K562 (cell line): ENCODE measurements around the gene ARHGEF38. TPM values are rescaled to one million over a fixed set of nuclear protein-coding genes. Genes with fewer than 3 reads are reported as not detected.

Experiments used
- ATAC-seq: fragments of 200-7000 bp; cut with Tn5 transposase; 3 replicates; pipeline ENCODE4 v1.9.1; 2020; ENCODE audit warnings: moderate library complexity
- BruUV-seq: library from RNA; stranded (reverse); fragments of 400-500 nt; replicated peaks from 2 replicates; lab custom pipeline; 2021; lab: Mats Ljungman, UMichigan
- CTCF ChIA-PET: fragments of 300-600 bp; formaldehyde crosslinking; extraction: SDS; loops from one replicate; lab custom pipeline; 2021; ENCODE audit warnings: low intra/inter-chr PET ratio; lab: Yijun Ruan, JAX
- POLR2A ChIA-PET: fragments of 300-600, 350-650 bp; sonication (Branson Sonifier 250); formaldehyde crosslinking; extraction: SDS; loops from one replicate; lab custom pipeline; 2021; ENCODE audit warnings: antibody characterized with exemption, inconsistent platforms; lab: Yijun Ruan, JAX
- DNase-seq, 4 experiments: peaks; one replicate each; pipeline versions ENCODE4 v3.0.0 to v3.0.0-alpha.2; 2011 to 2018; ENCODE audit warnings: low spot score in 3 of 4, mixed read lengths in 3 of 4; ENCODE audit errors: extremely low read depth in 1 of 4
- FAIRE-seq: peaks from 2 replicates; lab custom pipeline; 2011; peaks lifted over from hg19 to GRCh38; lab: Jason Lieb, UNC
- H2AFZ ChIP-seq: 2 replicates; pipeline ENCODE4 v1.6.0; 2011; ENCODE audit warnings: low read depth, low read length, control low read depth, inconsistent platforms
- H3K27ac ChIP-seq: fragments of 200-600 bp; 3 replicates; pipeline ENCODE4 v1.8.0; 2011; ENCODE audit warnings: low read depth, mild to moderate bottlenecking, control low read depth, inconsistent platforms, low read length, moderate library complexity, mixed read lengths; ENCODE audit errors: extremely low read depth
- H3K27me3 ChIP-seq, 2 experiments: fragments of 300-600 bp in 1 of 2; 2 replicates in 1 of 2; 3 replicates in 1 of 2; pipeline versions ENCODE4 v1.6.0 to v1.8.0; 2011; ENCODE audit warnings: inconsistent platforms in 2 of 2, low read length in 2 of 2, mild to moderate bottlenecking in 1 of 2, mixed read lengths in 1 of 2, moderate library complexity in 1 of 2; ENCODE audit not compliant: control insufficient read depth in 2 of 2, insufficient read depth in 2 of 2
- H3K36me3 ChIP-seq: fragments of 300-600 bp; 3 replicates; pipeline ENCODE4 v1.8.0; 2011; ENCODE audit warnings: mild to moderate bottlenecking, low read length, inconsistent platforms; ENCODE audit not compliant: control insufficient read depth, insufficient read depth
- H3K4me1 ChIP-seq, 2 experiments: fragments of 200-600 bp in 1 of 2; replicated peaks in 1 of 2; 2 replicates in 1 of 2; 3 replicates in 1 of 2; pipeline versions ENCODE4 v1.5.1 to v1.8.0; 2011; ENCODE audit warnings: inconsistent platforms in 2 of 2, low read length in 2 of 2, mild to moderate bottlenecking in 1 of 2, mixed read lengths in 1 of 2, moderate library complexity in 1 of 2; ENCODE audit not compliant: control insufficient read depth in 2 of 2, insufficient read depth in 2 of 2
- H3K4me2 ChIP-seq: 2 replicates; pipeline ENCODE4 v1.6.1; 2011; ENCODE audit warnings: low read length, control low read depth, inconsistent platforms, mixed read lengths; ENCODE audit not compliant: insufficient read depth
- H3K4me3 ChIP-seq: fragments of 200-600 bp; sonication (generic), shearing (Covaris generic); 2 replicates; pipeline ENCODE4 v1.5.1; 2016; ENCODE audit warnings: control low read depth, inconsistent platforms
- H3K79me2 ChIP-seq: fragments of 200-600 bp; 3 replicates; pipeline ENCODE4 v1.8.0; 2011; ENCODE audit warnings: low read length, inconsistent platforms; ENCODE audit not compliant: control insufficient read depth, insufficient read depth
- H3K9ac ChIP-seq, 2 experiments: 2 replicates each; pipeline versions ENCODE4 v1.6.0 to v1.6.1; 2011; ENCODE audit warnings: low read depth in 2 of 2, low read length in 2 of 2, control low read depth in 1 of 2, inconsistent platforms in 1 of 2, mild to moderate bottlenecking in 1 of 2, mixed read lengths in 1 of 2; ENCODE audit not compliant: insufficient read depth in 1 of 2
- H3K9me1 ChIP-seq: one replicate; pipeline ENCODE4 v1.6.0; 2011; ENCODE audit warnings: inconsistent platforms, mild to moderate bottlenecking, low read length, moderate library complexity; ENCODE audit not compliant: control insufficient read depth, insufficient read depth
- H3K9me3 ChIP-seq: replicated peaks from 2 replicates; pipeline ENCODE4 v1.5.1; 2011; ENCODE audit warnings: low read depth, low read length, inconsistent platforms; ENCODE audit not compliant: control insufficient read depth, insufficient read depth
- H4K20me1 ChIP-seq: replicated peaks from 2 replicates; pipeline ENCODE4 v1.6.1; 2011; ENCODE audit warnings: low read length, inconsistent platforms, mixed read lengths; ENCODE audit not compliant: control insufficient read depth, insufficient read depth
- BRD4 ChIP-seq: fragments of 200-600 bp; sonication (generic); IDR thresholded peaks from 2 replicates; pipeline ENCODE4 v1.6.1; 2017; ENCODE audit warnings: inconsistent platforms
- BRF2 ChIP-seq: IDR thresholded peaks from 3 replicates; pipeline ENCODE4 v1.6.1; 2011; ENCODE audit warnings: borderline replicate concordance, mild to moderate bottlenecking; ENCODE audit not compliant: insufficient read length, insufficient read depth
- C11orf30 ChIP-seq: fragments of 450-650 bp; IDR thresholded peaks from 2 replicates; pipeline ENCODE4 v1.6.1; 2016; ENCODE audit warnings: low read depth, mild to moderate bottlenecking
- CHD4 ChIP-seq: fragments of 200-600 bp; sonication (generic); IDR thresholded peaks from 3 replicates; pipeline ENCODE4 v1.6.1; 2012; ENCODE audit warnings: low read depth, mild to moderate bottlenecking, mixed read lengths, low read length, inconsistent platforms; ENCODE audit not compliant: insufficient read depth, insufficient replicate concordance, poor library complexity, severe bottlenecking
- E2F1 ChIP-seq: sonication (generic); formaldehyde crosslinking; IDR thresholded peaks from 2 replicates; pipeline ENCODE4 v1.8.1; 2023; ENCODE audit warnings: mild to moderate bottlenecking, missing genetic modification reagents, moderate library complexity
- ELF2 ChIP-seq: fragments of 250-450 bp; sonication (Bioruptor Pico); IDR thresholded peaks from 2 replicates; pipeline ENCODE4 v1.5.0; 2021; ENCODE audit warnings: mild to moderate bottlenecking
- FOXM1 ChIP-seq, 2 experiments: fragments of 450-650 bp in 1 of 2; sonication (generic) in 1 of 2; formaldehyde crosslinking in 1 of 2; IDR thresholded peaks; 2 replicates each; pipeline versions ENCODE4 v1.6.1 to v1.9.0; 2017 to 2022; ENCODE audit warnings: low read depth in 2 of 2, mild to moderate bottlenecking in 2 of 2, missing genetic modification reagents in 1 of 2, moderate library complexity in 1 of 2
- FOXP4 ChIP-seq: sonication (generic); formaldehyde crosslinking; IDR thresholded peaks from 2 replicates; pipeline ENCODE4 v1.8.0; 2022; ENCODE audit warnings: mild to moderate bottlenecking, missing genetic modification reagents, borderline replicate concordance
- HDAC1 ChIP-seq, 2 experiments: fragments of 450-650 bp; IDR thresholded peaks; 2 replicates each; pipeline ENCODE4 v1.6.1; 2016 to 2017; ENCODE audit warnings: inconsistent platforms in 1 of 2, mild to moderate bottlenecking in 1 of 2, moderate library complexity in 1 of 2
- PKNOX1 ChIP-seq: fragments of 450-650 bp; IDR thresholded peaks from 2 replicates; pipeline ENCODE4 v1.6.1; 2016
- ZBTB33 ChIP-seq: sonication (generic); formaldehyde crosslinking; IDR thresholded peaks from 2 replicates; pipeline ENCODE4 v1.8.1; 2023; ENCODE audit warnings: mild to moderate bottlenecking, missing genetic modification reagents
- ZFP1 ChIP-seq: fragments of 450-650 bp; formaldehyde crosslinking; IDR thresholded peaks from 2 replicates; pipeline ENCODE4 v1.4.0; 2020; ENCODE audit warnings: mild to moderate bottlenecking, mixed read lengths
- WGBS: fragments of 100-300 bp; shearing (Covaris generic); methylation state at CpG from one replicate; pipeline ENCODE4 v1.1.6; 2016; ENCODE audit warnings: low coverage, mixed read lengths; ENCODE audit not compliant: insufficient coverage; ENCODE audit errors: missing lambda C conversion rate; 5-methylcytosine and 5-hydroxymethylcytosine counted together
- in situ Hi-C: fragments of 300-500 bp; cut with MboI; formaldehyde crosslinking; loops from 4 replicates; pipeline ENCODE4 v1.15.0; 2018; ENCODE audit warnings: inconsistent platforms, mixed read lengths
- intact Hi-C: fragments of 100-400 bp; cut with micrococcal nuclease; formaldehyde crosslinking; loops from 2 replicates; pipeline ENCODE4 v1.14.2; 2022
- polyA plus RNA-seq, 8 experiments: library from polyadenylated mRNA; depleted of rRNA in 4 of 8; stranded (reverse) in 5 of 8; unstranded in 3 of 8; fragments of >200 nt; fragmentation: Nextera tagmentation in 2 of 8; fragmentation: Illumina TruSeq in 1 of 8; extraction: Ambion mirVana in 2 of 8; extraction: Trizol in 1 of 8; gene quantifications; 2 replicates each; pipeline versions ENCODE4 v1.2.1 to v1.2.3, GENCODE V29; 2011 to 2014; ENCODE audit warnings: inconsistent platforms in 1 of 8, missing spikeins in 1 of 8
- total RNA-seq, 7 experiments: library from RNA; depleted of rRNA in 6 of 7; stranded (reverse); fragments of >200 nt in 6 of 7; fragmentation: Illumina TruSeq in 2 of 7; extraction: Trizol in 2 of 7; gene quantifications; 2 replicates each; pipeline versions ENCODE4 v1.2.1 to v1.2.3, GENCODE V29; 2011 to 2021; ENCODE audit warnings: low replicate concordance in 1 of 7

Gene ARHGEF38
- total and polyA plus RNA-seq, 9 of the 15 experiments (the other 6 are each of a cell fraction or from before 2014, with no cell fraction given): 0.17 TPM; not detected in 8

- no peak overlapping the region for H3K4me3 ChIP-seq
- peaks cover 0 to 14% of the 10 kb centered on the region in 2 experiments; a peak in 2 of 5 replicates for H3K27me3 ChIP-seq
- H3K36me3 ChIP-seq: no peaks in the 10 kb centered on the region
- in situ Hi-C loops (no loop called here), intact Hi-C loops (no loop called here)
- no TSS peak for BruUV-seq
- H3K9me3 ChIP-seq: no peaks in the 10 kb centered on the region
- no peaks in the 10 kb centered on the region for H4K20me1 ChIP-seq
- H3K79me2 ChIP-seq: no peaks in the 10 kb centered on the region
- POLR2A ChIA-PET: interaction anchor here (0.6 kb wide), 1 partner anchor 94 kb away, joined by 4 read pairs; no protein-coding TSS in a partner anchor
- no peak overlapping the region for H3K4me2 ChIP-seq
- CTCF ChIA-PET: no interaction called here
- H2AFZ ChIP-seq: no peak overlapping the region
- no peak for FAIRE-seq
- H3K4me1 ChIP-seq: peaks cover 0 to 2% of the 10 kb centered on the region in 2 experiments; a peak in 1 of 5 replicates
- ATAC-seq: peak; percentile 65; the same call in 2 of the 3 replicates
- no peak overlapping the region for H3K9ac ChIP-seq
- H3K9me1 ChIP-seq: no peaks in the 10 kb centered on the region
- 0% methylated on average over 8 of the region's 8 CpGs for WGBS
- DNase-seq: no peak
- H3K27ac ChIP-seq: no peak overlapping the region
- TF ChIP-seq HDAC1 (IDR thresholded peaks at IDR 0.05) (no peak), PKNOX1 (no peak), E2F1 (CRISPR knock-in tag) (no peak), ZBTB33 (CRISPR knock-in tag) (no peak), ELF2 (CRISPR knock-in tag) (no peak), FOXP4 (CRISPR knock-in tag) (no peak), CHD4 (no peak), C11orf30 (no peak), ZFP1 (CRISPR knock-in tag) (no peak), BRD4 (no peak), BRF2 (no peak), FOXM1 (IDR thresholded peaks at IDR 0.05; ENCODE audit: low read depth) (no peak), FOXM1 (CRISPR knock-in tag; IDR thresholded peaks at IDR 0.05; ENCODE audit: low read depth) (no peak)
Measured at GRCh38 chr4:105527081-105527480, 25.3 kb upstream of the ARHGEF38 start.
